HepG2 (cell line): Measurements from ENCODE around the gene DDX39B. TPM values are rescaled to one million over a fixed set of nuclear protein-coding genes. Genes with fewer than 3 reads are reported as not detected.

Experiments used
- DR1 ChIP-seq: sonication (generic); formaldehyde crosslinking; IDR thresholded peaks from 2 replicates; pipeline ENCODE4 v1.8.0; 2021; ENCODE audit warnings: mild to moderate bottlenecking, missing genetic modification reagents, inconsistent platforms
- DRAP1 ChIP-seq: IDR thresholded peaks from 2 replicates; pipeline ENCODE4 v1.6.1; 2016; ENCODE audit warnings: missing genetic modification reagents, missing compliant biosample characterization
- KLF6 ChIP-seq: IDR thresholded peaks from 2 replicates; pipeline ENCODE4 v1.8.0; 2016; ENCODE audit warnings: missing biosample characterization, missing genetic modification reagents
- MXD3 ChIP-seq: IDR thresholded peaks from 2 replicates; pipeline ENCODE4 v1.6.1; 2016; ENCODE audit warnings: mild to moderate bottlenecking, missing biosample characterization, missing genetic modification reagents
- PHF5A ChIP-seq: IDR thresholded peaks from one replicate; pipeline ENCODE4 v1.6.1; 2018; ENCODE audit warnings: low read depth, missing genetic modification reagents; ENCODE audit not compliant: unreplicated experiment
- RNF2 ChIP-seq: fragments of 450-650 bp; conservative IDR thresholded peaks from 2 replicates; pipeline ENCODE4 v1.6.1; 2016; ENCODE audit warnings: low read depth
- TCF12 ChIP-seq, 2 experiments: fragments of 450-650 bp in 1 of 2; sonication (generic) in 1 of 2; formaldehyde crosslinking in 1 of 2; IDR thresholded peaks; 2 replicates each; pipeline versions ENCODE4 v1.6.1 to v1.8.0; 2017 to 2022; ENCODE audit warnings: antibody characterized with exemption in 1 of 2, mild to moderate bottlenecking in 1 of 2, missing genetic modification reagents in 1 of 2, moderate library complexity in 1 of 2
- ZFY ChIP-seq: sonication (generic); formaldehyde crosslinking; IDR thresholded peaks from 2 replicates; pipeline ENCODE4 v1.4.0; 2020; ENCODE audit warnings: missing genetic modification reagents
- ZNF136 ChIP-seq: sonication (generic); formaldehyde crosslinking; IDR thresholded peaks from 2 replicates; pipeline ENCODE4 v1.8.1; 2022; ENCODE audit warnings: low read depth, mild to moderate bottlenecking, moderate library complexity, missing genetic modification reagents
- ZNF160 ChIP-seq: sonication (generic); formaldehyde crosslinking; IDR thresholded peaks from 2 replicates; pipeline ENCODE4 v1.8.0; 2022; ENCODE audit warnings: mild to moderate bottlenecking, inconsistent platforms, missing genetic modification reagents
- ZNF276 ChIP-seq: sonication (generic); formaldehyde crosslinking; IDR thresholded peaks from 2 replicates; pipeline ENCODE4 v1.4.0; 2020; ENCODE audit warnings: mild to moderate bottlenecking, low read depth, missing genetic modification reagents
- ZNF318 ChIP-seq: sonication (generic); formaldehyde crosslinking; IDR thresholded peaks from 2 replicates; pipeline ENCODE4 v1.4.0; 2020; ENCODE audit warnings: mild to moderate bottlenecking, missing genetic modification reagents
- ZNF564 ChIP-seq: sonication (generic); formaldehyde crosslinking; IDR thresholded peaks from 2 replicates; pipeline ENCODE4 v1.8.1; 2023; ENCODE audit warnings: mild to moderate bottlenecking, missing genetic modification reagents
- ZSCAN9 ChIP-seq: IDR thresholded peaks from 2 replicates; pipeline ENCODE4 v1.6.1; 2016; ENCODE audit warnings: borderline replicate concordance
- polyA plus RNA-seq, 8 experiments: library from polyadenylated mRNA; depleted of rRNA in 3 of 8; stranded (reverse) in 7 of 8; unstranded in 1 of 8; fragments of >200 nt; fragmentation: Illumina TruSeq in 4 of 8; extraction: Trizol in 4 of 8; gene quantifications; 2 replicates each; pipeline versions ENCODE4 v1.2.1 to v1.2.3, GENCODE V29; 2011 to 2016; ENCODE audit warnings: low read depth in 4 of 8, missing spikeins in 1 of 8, mixed read lengths in 1 of 8; ENCODE audit not compliant: insufficient read depth in 1 of 8
- total RNA-seq, 5 experiments: library from RNA; depleted of rRNA; stranded (reverse); fragments of >200 nt; fragmentation: Illumina TruSeq; extraction: Trizol; gene quantifications; 2 replicates each; pipeline ENCODE4 v1.2.3, GENCODE V29; 2016; ENCODE audit warnings: low read depth in 1 of 5

DDX39B gene
- total and polyA plus RNA-seq, 2 of the 13 experiments (the other 11 are each of a cell fraction or from before 2014, with no cell fraction given): 570 to 678 TPM

- no peak for TF ChIP-seq ZNF136 (CRISPR knock-in tag)
- no peak for TF ChIP-seq PHF5A (CRISPR knock-in tag)
- peak; percentile 45; the same call in 1 of the 2 replicates for TF ChIP-seq ZSCAN9
- 0 out of 2 replicates have a peak, but pooled peaks have one; percentile 29 for TF ChIP-seq ZNF276 (CRISPR knock-in tag)
- TF ChIP-seq ZNF160: 0 out of 2 replicates have a peak, but pooled peaks have one; percentile 55
- TF ChIP-seq MXD3 (CRISPR knock-in tag): 0 out of 2 replicates have a peak, but pooled peaks have one; percentile 15
- TF ChIP-seq KLF6 (CRISPR knock-in tag): no peak
- TF ChIP-seq ZNF318 (CRISPR knock-in tag): no peak
- peak; percentile 78; the same call in 1 of the 2 replicates for TF ChIP-seq ZNF564 (CRISPR knock-in tag)
- peak; percentile 63 for TF ChIP-seq ZFY (CRISPR knock-in tag)
- no peak; the same call in 1 of the 2 replicates for TF ChIP-seq RNF2
- no peak for TF ChIP-seq TCF12 (IDR thresholded peaks at IDR 0.05)
- TF ChIP-seq TCF12 (CRISPR knock-in tag; IDR thresholded peaks at IDR 0.05): 0 out of 2 replicates have a peak, but pooled peaks have one; percentile 38
- no peak for TF ChIP-seq DR1 (CRISPR knock-in tag)
- TF ChIP-seq DRAP1 (CRISPR knock-in tag): 0 out of 2 replicates have a peak, but pooled peaks have one; percentile 22
Measured at GRCh38 chr6:31493875-31494694, 47.7 kb downstream of the DDX39B start (continued).
